Astrocyte (in vitro differentiated cells and primary cell): Measurements from ENCODE around the gene QSOX2. TPM values are rescaled to one million over a fixed set of nuclear protein-coding genes. Genes with fewer than 3 reads are reported as not detected.

Experiments used
- DNase-seq: peaks from one replicate; pipeline ENCODE4 v3.0.0-alpha.2; 2010; ENCODE audit warnings: low read depth
- FAIRE-seq: peaks from 2 replicates; lab custom pipeline; 2011; peaks lifted over from hg19 to GRCh38; lab: Jason Lieb, UNC
- H2AFZ ChIP-seq: 2 replicates; pipeline ENCODE4 v1.6.0; 2012; ENCODE audit warnings: low read depth, low read length, inconsistent platforms
- H3K27ac ChIP-seq: 2 replicates; pipeline ENCODE4 v1.5.1; 2011; ENCODE audit warnings: low read depth, low read length, inconsistent platforms
- H3K27me3 ChIP-seq: 2 replicates; pipeline ENCODE4 v1.6.0; 2011; ENCODE audit warnings: low read length, inconsistent platforms; ENCODE audit not compliant: insufficient read depth
- H3K36me3 ChIP-seq: 2 replicates; pipeline ENCODE4 v1.5.1; 2011; ENCODE audit warnings: low read length, inconsistent platforms; ENCODE audit not compliant: insufficient read depth
- H3K4me1 ChIP-seq: 2 replicates; pipeline ENCODE4 v1.5.1; 2011; ENCODE audit warnings: low read length, inconsistent platforms; ENCODE audit not compliant: insufficient read depth
- H3K4me2 ChIP-seq: 2 replicates; pipeline ENCODE4 v1.6.0; 2012; ENCODE audit warnings: low read length, inconsistent platforms
- H3K4me3 ChIP-seq: 2 replicates; pipeline ENCODE4 v1.5.1; 2011; ENCODE audit warnings: low read depth, mild to moderate bottlenecking, low read length, inconsistent platforms; ENCODE audit not compliant: insufficient read depth
- H3K79me2 ChIP-seq: 2 replicates; pipeline ENCODE4 v1.6.0; 2012; ENCODE audit warnings: mild to moderate bottlenecking, low read length, inconsistent platforms; ENCODE audit not compliant: insufficient read depth
- H3K9ac ChIP-seq: 2 replicates; pipeline ENCODE4 v1.6.0; 2012; ENCODE audit warnings: mild to moderate bottlenecking, low read length, inconsistent platforms
- H3K9me3 ChIP-seq: 2 replicates; pipeline ENCODE4 v1.5.1; 2012; ENCODE audit warnings: low read depth, mild to moderate bottlenecking, low read length, inconsistent platforms; ENCODE audit not compliant: insufficient read depth
- H4K20me1 ChIP-seq: 2 replicates; pipeline ENCODE4 v1.6.0; 2012; ENCODE audit warnings: low read length, inconsistent platforms; ENCODE audit not compliant: insufficient read depth
- H3K27ac Mint-ChIP-seq: one replicate; pipeline ENCODE4 v1.8.0; 2021; ENCODE audit warnings: mild to moderate bottlenecking, mixed read lengths; ENCODE audit not compliant: unreplicated experiment
- H3K27me3 Mint-ChIP-seq: one replicate; pipeline ENCODE4 v1.8.0; 2021; ENCODE audit warnings: low read depth, mixed read lengths; ENCODE audit not compliant: unreplicated experiment
- H3K36me3 Mint-ChIP-seq: one replicate; pipeline ENCODE4 v1.8.0; 2021; ENCODE audit warnings: low read depth, mixed read lengths; ENCODE audit not compliant: unreplicated experiment
- H3K4me1 Mint-ChIP-seq: one replicate; pipeline ENCODE4 v1.8.0; 2021; ENCODE audit warnings: low read depth, mixed read lengths; ENCODE audit not compliant: unreplicated experiment
- H3K4me3 Mint-ChIP-seq: one replicate; pipeline ENCODE4 v1.8.0; 2021; ENCODE audit warnings: mild to moderate bottlenecking, moderate library complexity, mixed read lengths; ENCODE audit not compliant: unreplicated experiment
- H3K9me3 Mint-ChIP-seq: one replicate; pipeline ENCODE4 v1.8.0; 2021; ENCODE audit warnings: mild to moderate bottlenecking, mixed read lengths; ENCODE audit not compliant: unreplicated experiment
- CTCF ChIP-seq: IDR thresholded peaks from 2 replicates; pipeline ENCODE4 v1.5.1; 2011; ENCODE audit warnings: low read depth, mild to moderate bottlenecking, inconsistent platforms, low read length, moderate library complexity; ENCODE audit not compliant: insufficient read depth
- EZH2 ChIP-seq: IDR thresholded peaks from 2 replicates; pipeline ENCODE4 v1.6.1; 2012; ENCODE audit warnings: mild to moderate bottlenecking, low read length, inconsistent platforms; ENCODE audit not compliant: insufficient read depth
- total RNA-seq: library from RNA; stranded (reverse); gene quantifications from 2 replicates; pipeline ENCODE4 v1.2.1, GENCODE V29; 2021

Gene QSOX2
- total RNA-seq, 1 donor from 2014 or later = 20.4 TPM

- H3K27ac Mint-ChIP-seq = no peak overlapping the region
- no peaks in the 10 kb centered on the region for H3K9me3 Mint-ChIP-seq
- DNase-seq (no peak), FAIRE-seq (no peak)
- H2AFZ ChIP-seq = no peak overlapping the region
- no peaks in the 10 kb centered on the region for H3K9me3 ChIP-seq
- no peak overlapping the region for H3K4me2 ChIP-seq
- TF ChIP-seq EZH2 = no peak
- H3K79me2 ChIP-seq = no peaks in the 10 kb centered on the region
- H3K4me1 Mint-ChIP-seq = peaks cover 4% of the 10 kb centered on the region
- H3K4me3 ChIP-seq = no peak overlapping the region
- H3K36me3 Mint-ChIP-seq = peaks cover 22% of the 10 kb centered on the region
- no peaks in the 10 kb centered on the region for H3K27me3 ChIP-seq
- H3K36me3 ChIP-seq = peaks cover 3% of the 10 kb centered on the region
- H3K4me1 ChIP-seq = no peaks in the 10 kb centered on the region
- H4K20me1 ChIP-seq = peaks cover 18% of the 10 kb centered on the region
- no peak overlapping the region for H3K9ac ChIP-seq
- no peak overlapping the region for H3K27ac ChIP-seq
- peaks cover 12% of the 10 kb centered on the region for H3K27me3 Mint-ChIP-seq
- H3K4me3 Mint-ChIP-seq = no peak overlapping the region
Measured at GRCh38 chr9:136211006-136211405, 34.6 kb downstream of the QSOX2 start.

- no peak overlapping the region for H3K4me2 ChIP-seq
- H3K9me3 ChIP-seq = no peaks in the 10 kb centered on the region
- H3K36me3 Mint-ChIP-seq = peaks cover 23% of the 10 kb centered on the region
- peaks cover 12% of the 10 kb centered on the region for H3K27me3 Mint-ChIP-seq
- no peak overlapping the region for H3K27ac Mint-ChIP-seq
- H3K4me1 ChIP-seq = no peaks in the 10 kb centered on the region
- H3K9me3 Mint-ChIP-seq = no peaks in the 10 kb centered on the region
- H3K79me2 ChIP-seq = no peaks in the 10 kb centered on the region
- FAIRE-seq (no peak), DNase-seq (no peak)
- H3K36me3 ChIP-seq = peaks cover 3% of the 10 kb centered on the region
- H3K27me3 ChIP-seq = peaks cover 1% of the 10 kb centered on the region
- H2AFZ ChIP-seq = no peak overlapping the region
- peaks cover 4% of the 10 kb centered on the region for H3K4me1 Mint-ChIP-seq
- peaks cover 23% of the 10 kb centered on the region for H4K20me1 ChIP-seq
- no peak overlapping the region for H3K4me3 Mint-ChIP-seq
- TF ChIP-seq EZH2 (no peak), CTCF (no peak)
- H3K9ac ChIP-seq = no peak overlapping the region
- no peak overlapping the region for H3K4me3 ChIP-seq
- no peak overlapping the region for H3K27ac ChIP-seq
Measured at GRCh38 chr9:136210276-136210675, 35.3 kb downstream of the QSOX2 start.

GRCh38 chr9:136209786-136210185, 35.8 kb downstream of the QSOX2 start:
- DNase-seq = no peak
- H2AFZ ChIP-seq = no peak overlapping the region
- TF ChIP-seq CTCF (no peak), EZH2 (no peak)
- Mint-ChIP-seq H3K9me3 (no peaks in the 10 kb centered on the region), H3K27ac (no peak overlapping the region), H3K4me3 (no peak overlapping the region), H3K4me1 (peaks cover 4% of the 10 kb centered on the region), H3K36me3 (peaks cover 21% of the 10 kb centered on the region), H3K27me3 (peaks cover 12% of the 10 kb centered on the region)
- H3K36me3 ChIP-seq = peaks cover 3% of the 10 kb centered on the region
- no peak overlapping the region for H3K4me3 ChIP-seq
- no peak overlapping the region for H3K27ac ChIP-seq
- H3K4me1 ChIP-seq = no peaks in the 10 kb centered on the region
- H4K20me1 ChIP-seq = peaks cover 25% of the 10 kb centered on the region
- no peak overlapping the region for H3K4me2 ChIP-seq
- H3K9ac ChIP-seq = no peak overlapping the region
- H3K79me2 ChIP-seq = no peaks in the 10 kb centered on the region
- H3K27me3 ChIP-seq = peaks cover 4% of the 10 kb centered on the region
- no peak for FAIRE-seq
- H3K9me3 ChIP-seq = no peaks in the 10 kb centered on the region
